Activated CD8-positive, alpha-beta T cell treated with anti-CD3 and anti-CD28 coated beads for 36 hours (primary cell): ENCODE results near the gene DDX41. TPM values are rescaled to one million over a fixed set of nuclear protein-coding genes. Genes with fewer than 3 reads are reported as not detected.

Experiments
- total RNA-seq, 2 experiments: library from RNA; stranded (reverse); gene quantifications; one replicate each; pipeline ENCODE4 v1.2.3, GENCODE V29; 2021

DDX41 gene
- total RNA-seq, 2 experiments from 2014 or later: 226 to 228 TPM

Other genes with a start within 250 kb of the DDX41 start
- gene RAB24, start 213.2 kb downstream of the DDX41 start, total RNA-seq: 10 to 100 TPM; 26.6 TPM
- 100 to 1,000 TPM; 222 to 233 TPM for gene PRELID1, start 213.2 kb downstream of the DDX41 start, total RNA-seq
- 10 to 100 TPM; 19.3 to 25.1 TPM for gene MXD3, start 205.1 kb downstream of the DDX41 start, total RNA-seq
- gene LMAN2, start 165.3 kb downstream of the DDX41 start, total RNA-seq: 10 to 100 TPM; 79.9 to 87.5 TPM
- 10 to 100 TPM; 50.4 to 52.5 TPM for gene RGS14, start 159.0 kb downstream of the DDX41 start, total RNA-seq
- under 1 TPM; 0.29 to 0.43 TPM for gene SLC34A1, start 132.5 kb downstream of the DDX41 start, total RNA-seq
- not detected for gene PFN3, start 116.3 kb downstream of the DDX41 start, total RNA-seq
- 1 to 10 TPM; 7.9 TPM for gene F12, start 107.4 kb downstream of the DDX41 start, total RNA-seq
- gene GRK6, start 90.3 kb downstream of the DDX41 start, total RNA-seq: 100 to 1,000 TPM; 133 to 137 TPM
- gene PRR7, start 70.1 kb downstream of the DDX41 start, total RNA-seq: 10 to 100 TPM; 32.6 to 36.4 TPM
- gene DBN1, start 43.3 kb downstream of the DDX41 start, total RNA-seq: 100 to 1,000 TPM; 101 to 105 TPM
- gene PDLIM7, start 19.4 kb downstream of the DDX41 start, total RNA-seq: 10 to 100 TPM; 68.4 to 73.0 TPM
- 1 to 10 TPM; 7.4 to 8.0 TPM for gene DOK3, start 7.1 kb downstream of the DDX41 start, total RNA-seq
- gene FAM193B, start 37.6 kb upstream of the DDX41 start, total RNA-seq: 10 to 100 TPM; 71.4 to 76.7 TPM
- gene TMED9, start 75.2 kb upstream of the DDX41 start, total RNA-seq: 100 to 1,000 TPM; 118 to 120 TPM
- gene B4GALT7, start 83.2 kb upstream of the DDX41 start, total RNA-seq: 10 to 100 TPM; 19.3 to 21.9 TPM